HCEC 1CT (cell line): Measurements from ENCODE around the gene PRR14L.
"Not testable (repeated sequence)": the region's sequence is repeated elsewhere in the genome, so short reads cannot be mapped to it uniquely, and the experiment has no call there.

Source experiments
- DNase-seq: peaks from one replicate; pipeline ENCODE4 v3.0.0-alpha.2; 2017

Gene PRR14L

GRCh38 chr22:31749636-31750364 lies at the start of gene PRR14L:
TSS of gene PRR14L (minus strand) at chr22:31750132. CDS start at chr22:31738860, 11,272 bp downstream.
- peak; percentile 92 for DNase-seq

DNA sequence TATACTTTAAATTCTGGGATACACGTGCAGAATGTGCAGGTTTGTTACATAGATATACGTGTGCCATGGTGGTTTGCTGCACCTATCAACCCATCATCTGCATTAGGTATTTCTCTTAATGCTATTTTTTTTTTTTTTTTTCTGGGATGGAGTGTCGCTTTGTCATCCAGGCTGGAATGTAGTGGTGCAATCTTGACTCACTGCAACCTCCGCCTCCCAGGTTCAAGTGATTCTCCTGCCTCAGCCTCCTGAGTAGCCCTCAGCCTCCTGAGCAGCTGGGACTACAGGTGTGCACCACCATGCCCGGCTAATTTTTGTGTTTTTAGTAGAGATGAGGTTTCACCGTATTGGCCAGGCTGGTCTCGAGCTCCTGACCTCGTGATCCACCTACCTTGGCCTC lies 49.4 kb upstream of the PRR14L start:
- DNase-seq, result not testable (repeated sequence)

DNA sequence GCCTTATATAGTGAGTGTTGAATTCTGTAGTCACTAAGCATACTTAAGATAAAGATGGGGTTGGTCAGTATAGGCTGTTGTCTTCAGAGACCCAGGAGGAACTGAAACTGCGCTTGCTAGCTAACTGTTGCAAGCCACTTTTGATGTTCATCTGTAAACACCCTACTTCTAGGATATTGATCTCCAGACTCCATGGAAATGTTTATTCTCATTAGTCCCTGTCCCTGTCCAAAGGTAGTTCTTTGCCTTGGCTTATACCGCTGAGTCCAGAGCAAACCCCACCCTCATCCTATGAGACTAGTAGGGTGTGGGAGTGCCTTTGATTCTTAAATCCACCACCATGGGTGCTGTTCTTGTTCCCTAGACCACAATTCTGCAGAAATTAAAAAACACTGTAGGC lies 40.3 kb upstream of the PRR14L start:
- no peak for DNase-seq

DNA sequence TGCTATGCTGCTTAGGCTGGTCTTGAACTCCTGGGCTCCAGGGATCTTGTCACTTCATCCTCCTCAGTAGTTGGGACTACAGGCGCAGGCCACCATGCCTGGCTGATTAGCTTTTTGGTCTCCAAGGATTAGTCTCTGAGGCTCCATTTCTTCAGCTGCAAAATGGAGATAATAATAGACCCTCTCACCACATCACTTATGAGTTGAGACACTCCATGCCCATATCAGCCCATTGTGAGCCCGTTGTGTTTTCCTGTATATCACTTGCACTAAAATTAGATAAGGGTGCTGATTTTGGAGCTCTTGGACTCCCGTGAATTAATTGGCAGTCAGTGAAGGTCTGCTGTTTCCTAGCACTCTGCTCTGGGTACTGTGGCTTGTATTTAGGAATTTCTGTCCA lies 39.9 kb upstream of the PRR14L start:
- DNase-seq, result no peak

GRCh38 chr22:31776231-31776630 lies 26.3 kb upstream of the PRR14L start:
- no peak for DNase-seq

DNA sequence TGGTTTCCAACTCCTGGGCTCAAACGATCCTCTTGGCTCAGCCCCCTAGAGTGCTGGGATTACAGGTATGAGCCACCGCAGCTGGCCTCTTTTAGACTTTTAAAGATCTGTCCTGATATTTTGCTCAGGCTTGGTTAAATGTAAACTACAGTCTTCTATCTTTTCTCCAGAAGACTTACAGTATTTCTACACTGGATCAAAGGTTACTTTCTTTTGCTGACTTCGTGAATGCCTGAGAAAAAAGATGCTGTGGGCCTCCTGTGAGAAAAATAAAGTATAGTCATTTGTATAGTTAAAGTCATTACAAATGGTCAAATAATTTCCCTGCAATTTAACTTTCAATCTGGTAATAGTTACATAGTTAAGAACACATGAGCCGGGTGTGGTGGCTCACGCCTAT lies 23.5 kb upstream of the PRR14L start:
- DNase-seq, result no peak

DNA sequence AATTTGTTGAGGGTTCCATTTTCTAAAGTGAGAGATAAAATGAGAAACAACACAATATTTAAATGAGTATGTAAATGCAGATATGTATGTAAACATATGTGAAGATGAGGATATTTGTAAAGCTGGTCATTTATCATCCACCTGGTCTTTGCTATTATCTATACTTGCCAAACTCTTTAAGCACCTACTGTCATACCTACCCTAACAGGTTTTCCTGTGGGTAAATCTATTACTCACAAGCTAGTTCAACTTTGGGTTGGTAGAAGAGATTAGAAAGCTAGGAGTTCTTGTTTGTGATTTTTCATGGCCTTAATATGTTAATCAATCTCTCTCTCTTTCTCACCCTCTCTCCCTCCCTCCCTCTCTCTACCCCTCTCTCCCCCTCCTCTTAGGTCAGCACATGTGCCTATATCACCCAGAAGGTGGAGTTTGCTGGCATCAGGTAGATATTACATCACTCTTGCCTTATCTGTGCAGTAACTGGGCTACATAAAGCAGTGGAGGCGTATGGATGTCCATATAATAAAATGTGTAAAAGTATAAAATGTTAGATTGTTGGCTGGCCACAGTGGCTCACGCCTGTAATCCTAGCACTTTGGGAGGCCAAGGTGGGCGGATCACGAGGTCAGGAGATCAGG lies 18.6 kb upstream of the PRR14L start:
- no peak for DNase-seq

GRCh38 chr22:31764785-31765184 lies 14.9 kb upstream of the PRR14L start:
- no peak for DNase-seq

GRCh38 chr22:31758860-31759259 lies 8.9 kb upstream of the PRR14L start:
- DNase-seq, result not testable (repeated sequence)

DNA sequence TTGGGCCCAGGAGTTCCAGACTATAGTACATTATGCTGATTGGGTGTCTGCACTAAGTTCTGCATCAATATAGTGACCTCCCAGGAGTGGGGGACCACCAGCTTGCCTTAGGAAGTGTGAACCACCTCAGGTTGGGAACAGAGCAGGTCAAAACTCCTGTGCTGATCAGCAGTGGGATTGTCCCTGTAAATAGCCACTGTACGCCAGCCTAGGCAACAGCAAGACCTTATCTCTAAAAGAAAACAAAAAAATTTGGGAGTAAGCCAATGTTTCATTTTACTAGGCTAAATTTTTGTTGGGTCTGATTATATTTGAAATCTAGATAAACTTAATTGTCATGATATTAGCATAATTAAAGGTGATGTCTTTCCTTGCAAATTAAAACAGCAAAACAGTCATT lies 7.3 kb upstream of the PRR14L start:
- no peak for DNase-seq

DNA sequence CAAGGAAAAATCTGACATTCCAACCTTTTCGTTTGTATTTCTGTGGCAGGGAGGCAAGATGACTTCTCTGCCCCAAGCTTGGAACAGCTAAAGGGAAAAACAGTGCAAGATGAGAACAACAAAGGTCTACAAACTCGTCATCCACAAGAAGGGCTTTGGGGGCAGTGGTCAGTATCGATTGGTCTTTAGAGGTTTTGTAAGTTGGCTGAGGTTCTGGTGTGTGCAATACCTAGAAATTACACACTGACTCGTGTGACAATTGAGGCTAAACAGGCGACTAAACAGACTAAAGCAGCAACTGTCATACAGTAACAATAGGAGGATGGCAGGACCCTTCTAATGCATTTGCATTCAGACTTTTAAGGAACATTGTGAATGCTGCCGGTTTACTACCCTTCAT lies 4.9 kb upstream of the PRR14L start:
- no peak for DNase-seq

- DNase-seq, result peak; percentile 91
These were observed 3.9 kb upstream of the PRR14L start, which contains the start of gene DEPDC5 for GRCh38 chr22:31753634-31754501. TSS of gene DEPDC5 (plus strand) at chr22:31754019. CDS start at chr22:31754922, 903 bp downstream.

- no peak for DNase-seq
These were observed 3.2 kb upstream of the PRR14L start for GRCh38 chr22:31753005-31753633.

- DNase-seq, result no peak
These were observed 2.3 kb upstream of the PRR14L start for GRCh38 chr22:31752096-31752847.

GRCh38 chr22:31750365-31751284 lies 693 bp upstream of the PRR14L start:
- no peak for DNase-seq

- no peak for DNase-seq
These were observed 1.4 kb downstream of the PRR14L start for GRCh38 chr22:31748490-31748889.

DNA sequence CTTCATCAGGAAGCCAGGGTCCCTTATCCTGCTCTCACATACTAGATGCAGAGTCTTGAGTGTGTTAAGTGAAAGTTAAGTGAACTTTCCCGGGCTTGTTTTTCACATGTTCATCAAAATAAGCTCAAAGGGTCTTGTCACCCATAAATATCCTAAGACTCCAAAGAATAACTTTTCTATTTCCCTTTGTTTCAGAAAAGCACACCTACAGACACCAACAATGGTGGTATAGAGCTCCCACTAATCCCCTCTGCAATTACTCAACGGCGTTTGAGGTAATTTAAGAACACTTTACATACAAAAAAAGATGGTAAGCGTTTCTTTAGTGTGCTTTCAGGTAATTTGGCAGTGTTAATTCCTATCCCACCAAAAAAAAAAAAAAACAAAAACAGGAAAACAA lies 2.5 kb downstream of the PRR14L start:
- DNase-seq, result no peak

DNA sequence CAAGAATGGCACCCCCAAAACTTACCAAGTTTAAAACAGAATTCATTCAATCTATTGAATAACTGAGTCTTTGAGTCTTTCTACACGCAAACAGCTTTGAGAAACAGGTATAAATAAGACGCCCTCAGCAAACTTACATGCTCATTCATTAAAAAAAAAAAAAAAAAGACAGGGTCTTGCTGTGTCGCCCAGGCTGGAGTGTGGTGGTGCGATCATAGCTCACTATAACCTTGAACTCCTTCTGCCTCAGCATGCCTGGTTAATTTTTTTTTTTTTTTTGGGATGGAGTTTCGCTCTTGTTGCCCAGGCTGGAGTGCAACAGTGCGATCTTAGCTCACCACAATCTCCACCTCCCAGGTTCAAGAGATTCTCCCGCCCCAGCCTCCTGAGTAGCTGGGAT lies 6.1 kb downstream of the PRR14L start:
- no peak for DNase-seq

DNA sequence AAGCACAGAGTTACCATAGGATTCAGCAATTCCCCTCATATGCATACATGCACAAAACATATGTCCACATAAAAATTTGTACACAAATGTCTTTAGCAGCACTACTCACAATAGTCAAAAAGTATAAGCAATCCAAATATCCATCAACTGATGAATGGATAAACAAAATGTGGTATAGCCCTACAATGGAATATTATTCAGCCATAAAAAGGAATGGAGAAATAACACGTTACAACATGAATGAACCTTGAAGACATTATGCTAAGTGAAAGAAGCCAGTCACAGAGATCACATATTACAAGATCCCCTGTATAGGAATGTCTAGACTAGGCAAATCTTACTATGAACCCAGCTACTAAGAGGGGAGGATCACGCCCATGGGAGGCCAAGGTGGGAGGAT lies 7.2 kb downstream of the PRR14L start:
- DNase-seq, result no peak

- no peak for DNase-seq
These were observed 7.8 kb downstream of the PRR14L start for GRCh38 chr22:31742115-31742514.

DNA sequence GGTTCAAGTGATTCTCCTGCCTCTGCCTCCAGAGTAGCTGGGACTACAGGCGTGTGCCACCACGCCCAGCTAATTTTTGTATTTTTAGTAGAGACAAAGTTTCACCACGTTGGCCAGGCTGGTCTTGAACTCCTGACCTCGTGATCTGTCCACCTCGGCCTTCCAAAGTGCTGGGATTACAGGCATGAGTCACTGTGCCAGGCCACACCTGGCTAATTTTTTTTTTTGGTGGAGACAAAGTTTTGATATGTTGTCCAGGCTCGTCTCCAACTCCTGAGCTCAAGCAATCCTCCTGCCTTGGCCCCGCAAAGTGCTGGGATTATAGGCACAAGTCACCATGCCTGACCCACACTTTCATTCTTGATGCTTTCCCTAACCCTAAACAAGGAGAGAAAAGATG lies 9.6 kb downstream of the PRR14L start:
- DNase-seq, result not testable (repeated sequence)
